HL-60/S4 treated with retinoic acid at 250 ng/mL for 4 days and 3 days (cell line): ENCODE data around the gene FKBP1B.
"Not testable (repeated sequence)": the region's sequence is repeated elsewhere in the genome, so short reads cannot be mapped to it uniquely, and the experiment has no call there.

Experiments
- in situ Hi-C: fragments of 300-500 bp; cut with MboI; formaldehyde crosslinking; loops from 2 replicates; pipeline ENCODE4 v1.7.0; 2022; ENCODE audit warnings: low sequenced_read_pairs

Gene FKBP1B

GRCh38 chr2:24049485-24050021 lies at the start of gene FKBP1B:
Gene FKBP1B (plus strand): TSS chr2:24049741. CDS start chr2:24049850, 109 bp downstream.
- in situ Hi-C loops = no loop called here

GRCh38 chr2:24007693-24008092 lies 41.8 kb upstream of the FKBP1B start:
- in situ Hi-C loops = no loop called here

GRCh38 chr2:24008672-24009366 lies 40.7 kb upstream of the FKBP1B start:
- in situ Hi-C loops = no loop called here

GRCh38 chr2:24009367-24009679 lies 40.2 kb upstream of the FKBP1B start:
- in situ Hi-C loops = no loop called here

- in situ Hi-C loops = no loop called here
Measured at GRCh38 chr2:24009680-24010476, 39.7 kb upstream of the FKBP1B start, which contains the start of gene MFSD2B. Gene MFSD2B (plus strand): TSS chr2:24010085. CDS start chr2:24010097, 12 bp downstream.

- in situ Hi-C loops = no loop called here
Measured at GRCh38 chr2:24010477-24011249, 38.9 kb upstream of the FKBP1B start.

- in situ Hi-C loops = no loop called here
Measured at GRCh38 chr2:24011250-24012104, 38.1 kb upstream of the FKBP1B start.

- in situ Hi-C loops = no loop called here
Measured at GRCh38 chr2:24012521-24013188, 36.9 kb upstream of the FKBP1B start.

- in situ Hi-C loops = not testable (repeated sequence)
Measured at GRCh38 chr2:24014902-24015301, 34.6 kb upstream of the FKBP1B start.

GRCh38 chr2:24015562-24016375 lies 33.8 kb upstream of the FKBP1B start:
- in situ Hi-C loops = no loop called here

- in situ Hi-C loops = no loop called here
Measured at GRCh38 chr2:24016376-24016761, 33.2 kb upstream of the FKBP1B start.

GRCh38 chr2:24016853-24017703 lies 32.5 kb upstream of the FKBP1B start:
- in situ Hi-C loops = no loop called here

- in situ Hi-C loops = no loop called here
Measured at GRCh38 chr2:24017711-24018110, 31.8 kb upstream of the FKBP1B start.

GRCh38 chr2:24018241-24018640 lies 31.3 kb upstream of the FKBP1B start:
- in situ Hi-C loops = no loop called here

GRCh38 chr2:24019729-24020128 lies 29.8 kb upstream of the FKBP1B start:
- in situ Hi-C loops = no loop called here

- in situ Hi-C loops = no loop called here
Measured at GRCh38 chr2:24020244-24020643, 29.3 kb upstream of the FKBP1B start.

GRCh38 chr2:24021122-24021998 lies 28.2 kb upstream of the FKBP1B start:
- in situ Hi-C loops = no loop called here
